Cardiac muscle cell (in vitro differentiated cells and primary cell): ENCODE results near the gene DENND4C. TPM values are rescaled to one million over a fixed set of nuclear protein-coding genes. Genes with fewer than 3 reads are reported as not detected.

Experiments used
- DNase-seq, 2 donors: peaks; one replicate each; pipeline versions ENCODE4 v3.0.0 to v3.0.0-alpha.2; 2010 to 2017; ENCODE audit warnings: low read depth in 1 of 2, low spot score in 1 of 2
- H3K27ac ChIP-seq: fragments of 200-600 bp; sonication (generic); 2 replicates; pipeline ENCODE4 v1.5.1; 2016
- H3K27me3 ChIP-seq: fragments of 200-600 bp; sonication (generic); 2 replicates; pipeline ENCODE4 v1.6.0; 2016; ENCODE audit warnings: control low read depth
- H3K36me3 ChIP-seq: fragments of 200-600 bp; sonication (generic); 2 replicates; pipeline ENCODE4 v1.5.1; 2016; ENCODE audit warnings: control low read depth
- H3K4me1 ChIP-seq: fragments of 200-600 bp; sonication (generic); 2 replicates; pipeline ENCODE4 v1.8.1; 2017; ENCODE audit warnings: low read depth, mild to moderate bottlenecking, mixed run types
- H3K4me3 ChIP-seq: fragments of 200-600 bp; sonication (generic); 2 replicates; pipeline ENCODE4 v1.5.1; 2016; ENCODE audit warnings: mild to moderate bottlenecking
- H3K9me3 ChIP-seq: fragments of 200-600 bp; sonication (generic); 2 replicates; pipeline ENCODE4 v1.5.1; 2017; ENCODE audit warnings: low read depth, mild to moderate bottlenecking, control low read depth
- CTCF ChIP-seq: IDR thresholded peaks from 2 replicates; pipeline ENCODE4 v1.5.1; 2012; ENCODE audit warnings: low read depth, mild to moderate bottlenecking, low read length
- polyA plus RNA-seq: library from polyadenylated mRNA; unstranded; fragments of >200 nt; fragmentation: Nextera tagmentation; extraction: Ambion mirVana; gene quantifications from 2 replicates; pipeline ENCODE4 v1.2.1, GENCODE V29; 2016
- total RNA-seq: library from RNA; depleted of rRNA; stranded (reverse); fragments of >200 nt; gene quantifications from 2 replicates; pipeline ENCODE4 v1.2.3, GENCODE V29; 2016

DENND4C gene
- total and polyA plus RNA-seq, 2 experiments from 2014 or later, result 19.3 to 51.0 TPM

DNA sequence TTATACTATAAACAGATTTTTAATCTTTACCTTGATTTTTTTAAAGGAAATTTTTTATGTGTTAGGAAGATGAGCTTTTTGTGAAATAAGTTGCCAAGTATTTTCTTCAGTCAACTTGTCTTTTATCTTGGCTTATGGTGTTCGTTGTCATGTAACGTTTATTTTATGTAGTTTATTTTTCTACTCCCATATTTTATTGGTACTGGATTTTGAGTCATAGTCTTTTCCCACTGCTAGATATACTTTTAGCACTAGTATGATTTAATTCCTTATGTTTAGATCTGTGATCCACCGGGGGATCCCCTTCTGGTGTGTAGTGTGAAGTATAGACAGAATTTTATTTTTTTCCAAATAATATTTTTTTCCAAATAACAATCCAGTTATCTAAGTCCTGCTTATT, 54.2 kb downstream of the DENND4C start:
- H3K36me3 ChIP-seq, result peaks cover 4% of the 10 kb centered on the region
- no peak overlapping the region for H3K4me3 ChIP-seq
- no peak for DNase-seq
- H3K27me3 ChIP-seq, result no peaks in the 10 kb centered on the region
- H3K4me1 ChIP-seq, result peaks cover 23% of the 10 kb centered on the region
- TF ChIP-seq CTCF, result no peak
- no peaks in the 10 kb centered on the region for H3K9me3 ChIP-seq
- H3K27ac ChIP-seq, result no peak overlapping the region

DNA sequence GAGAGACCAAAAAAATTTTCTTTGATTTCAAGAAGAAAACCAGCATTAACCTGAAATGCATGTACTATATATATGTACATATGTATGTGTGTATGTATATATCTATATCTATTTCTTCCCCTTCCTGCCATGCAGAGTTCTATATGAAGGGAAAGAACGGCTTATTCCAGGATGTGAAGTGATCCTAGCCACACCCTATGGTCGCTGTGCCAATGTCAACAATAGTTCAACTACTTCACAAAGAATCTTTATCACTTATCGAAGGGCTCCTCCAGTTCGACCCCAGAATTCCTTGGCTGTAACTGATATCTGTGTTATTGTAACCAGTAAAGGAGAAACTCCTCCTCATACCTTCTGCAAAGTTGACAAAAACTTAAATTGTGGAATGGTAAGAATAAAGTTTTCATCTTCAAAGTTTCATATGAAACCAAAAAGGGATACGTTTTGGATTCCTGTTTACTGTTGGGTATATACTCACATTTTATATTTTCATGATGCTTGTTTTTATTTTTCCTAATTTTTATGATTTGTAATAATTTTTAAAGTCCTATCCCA, 56.2 kb downstream of the DENND4C start:
- H3K4me3 ChIP-seq, result no peak overlapping the region
- H3K27me3 ChIP-seq, result no peaks in the 10 kb centered on the region
- H3K9me3 ChIP-seq, result no peaks in the 10 kb centered on the region
- no peak overlapping the region for H3K27ac ChIP-seq
- peak; percentile 2 to 29 for DNase-seq
- peaks cover 23% of the 10 kb centered on the region for H3K4me1 ChIP-seq
- no peak for TF ChIP-seq CTCF
- peaks cover 14% of the 10 kb centered on the region for H3K36me3 ChIP-seq

GRCh38 chr9:19288081-19288480, 57.6 kb downstream of the DENND4C start:
- TF ChIP-seq CTCF, result no peak
- H3K9me3 ChIP-seq, result no peaks in the 10 kb centered on the region
- DNase-seq, result no peak
- H3K36me3 ChIP-seq, result peaks cover 17% of the 10 kb centered on the region
- H3K27me3 ChIP-seq, result no peaks in the 10 kb centered on the region
- no peak overlapping the region for H3K27ac ChIP-seq
- H3K4me1 ChIP-seq, result peaks cover 23% of the 10 kb centered on the region
- H3K4me3 ChIP-seq, result no peak overlapping the region

DNA sequence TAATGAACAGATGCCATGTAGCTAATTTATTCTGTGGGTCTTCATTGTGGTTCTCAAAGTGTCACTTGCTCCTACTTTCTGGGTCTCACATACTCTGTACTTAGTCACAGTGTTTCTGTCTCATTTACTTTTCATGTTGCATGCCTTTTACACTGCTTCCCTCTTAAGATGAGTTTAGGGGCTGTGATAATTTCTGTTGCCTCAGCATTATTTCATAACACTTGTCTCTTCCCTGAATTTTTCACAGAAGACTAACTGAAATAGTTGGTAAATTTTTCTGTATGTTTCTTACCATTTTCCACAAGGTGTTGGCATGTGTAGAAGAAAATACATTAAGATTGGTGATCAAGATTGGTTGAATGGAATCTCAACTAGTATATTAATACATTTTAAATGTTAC, 59.6 kb downstream of the DENND4C start:
- TF ChIP-seq CTCF, result no peak
- Histone ChIP-seq H3K4me1 (peaks cover 33% of the 10 kb centered on the region), H3K4me3 (no peak overlapping the region), H3K27ac (no peak overlapping the region), H3K36me3 (peaks cover 19% of the 10 kb centered on the region), H3K27me3 (no peaks in the 10 kb centered on the region), H3K9me3 (no peaks in the 10 kb centered on the region)
- no peak for DNase-seq

DNA sequence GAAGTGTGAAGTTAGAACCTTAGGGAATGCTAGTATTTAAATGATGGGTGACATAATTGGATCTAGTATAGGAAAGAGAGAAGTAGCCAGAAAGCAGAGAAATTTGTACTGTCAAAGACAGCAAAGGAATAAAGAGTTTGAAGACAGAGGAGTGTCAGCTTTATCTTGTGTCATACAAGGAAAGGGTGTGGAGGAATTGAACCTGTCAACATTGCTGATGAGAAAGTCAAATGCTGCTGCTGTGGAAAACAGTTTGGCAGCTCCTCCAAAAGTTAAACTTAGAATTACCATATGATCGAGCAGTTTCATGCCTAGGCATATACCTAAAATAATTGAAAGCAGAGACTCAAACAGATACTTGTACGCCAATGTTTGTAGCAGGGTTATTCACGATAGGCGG, 63.7 kb downstream of the DENND4C start:
- Histone ChIP-seq H3K4me3 (no peak overlapping the region), H3K9me3 (no peaks in the 10 kb centered on the region), H3K27ac (no peak overlapping the region), H3K36me3 (peaks cover 28% of the 10 kb centered on the region), H3K4me1 (peaks cover 11% of the 10 kb centered on the region), H3K27me3 (no peaks in the 10 kb centered on the region)
- TF ChIP-seq CTCF, result no peak
- no peak for DNase-seq
